Loucy (cell line): Measurements from ENCODE around the gene WARS2.

ENCODE experiments used
- H2AFZ ChIP-seq: fragments of 200-600 bp; sonication (generic); 2 replicates; pipeline ENCODE4 v1.6.0; 2016; ENCODE audit warnings: antibody characterized with exemption, mild to moderate bottlenecking, low read length, moderate library complexity
- H3F3A ChIP-seq: fragments of 200-600 bp; 2 replicates; pipeline ENCODE4 v1.6.0; 2016; ENCODE audit warnings: antibody characterized with exemption, low read depth, mild to moderate bottlenecking
- H3K27me3 ChIP-seq: fragments of 200-600 bp; sonication (generic); 2 replicates; pipeline ENCODE4 v1.6.1; 2014; ENCODE audit warnings: low read length, mild to moderate bottlenecking; ENCODE audit not compliant: insufficient read depth, poor library complexity, severe bottlenecking
- H3K36me3 ChIP-seq: fragments of 200-600 bp; sonication (generic); 2 replicates; pipeline ENCODE4 v1.6.1; 2016; ENCODE audit warnings: low read length; ENCODE audit not compliant: insufficient read depth
- H3K4me1 ChIP-seq: fragments of 200-600 bp; sonication (generic); 2 replicates; pipeline ENCODE4 v1.5.1; 2014; ENCODE audit warnings: low read length, mild to moderate bottlenecking; ENCODE audit not compliant: insufficient read depth, poor library complexity, severe bottlenecking
- H3K4me2 ChIP-seq: fragments of 200-600 bp; sonication (generic); 2 replicates; pipeline ENCODE4 v1.6.0; 2014; ENCODE audit warnings: antibody characterized with exemption, low read length, low read depth, mild to moderate bottlenecking; ENCODE audit not compliant: poor library complexity, severe bottlenecking
- H3K4me3 ChIP-seq: fragments of 200-600 bp; sonication (generic); 2 replicates; pipeline ENCODE4 v1.5.1; 2014; ENCODE audit warnings: low read length, mild to moderate bottlenecking, mixed read lengths; ENCODE audit not compliant: poor library complexity, severe bottlenecking
- H3K79me2 ChIP-seq: fragments of 200-600 bp; sonication (generic); 2 replicates; pipeline ENCODE4 v1.6.1; 2014; ENCODE audit warnings: low read length; ENCODE audit not compliant: insufficient read depth
- H3K9ac ChIP-seq: fragments of 200-600 bp; sonication (generic); 2 replicates; pipeline ENCODE4 v1.6.0; 2014; ENCODE audit warnings: mild to moderate bottlenecking, low read depth, low read length, moderate library complexity; ENCODE audit not compliant: poor library complexity, severe bottlenecking
- H3K9me2 ChIP-seq: fragments of 200-600 bp; sonication (generic); replicated peaks from 2 replicates; pipeline ENCODE4 v1.6.1; 2016; ENCODE audit warnings: low read depth, low read length, mixed read lengths
- H3K9me3 ChIP-seq: fragments of 200-600 bp; sonication (generic); 2 replicates; pipeline ENCODE4 v1.6.1; 2014; ENCODE audit warnings: mild to moderate bottlenecking, antibody characterized with exemption, low read length, low read depth; ENCODE audit not compliant: insufficient read depth
- H4K20me1 ChIP-seq: fragments of 200-600 bp; sonication (generic); 2 replicates; pipeline ENCODE4 v1.6.0; 2014; ENCODE audit warnings: antibody characterized with exemption, low read length, mild to moderate bottlenecking; ENCODE audit not compliant: insufficient read depth, poor library complexity, severe bottlenecking
- CTCF ChIP-seq: fragments of 200-600 bp; sonication (generic); conservative IDR thresholded peaks from 2 replicates; pipeline ENCODE4 v1.5.1; 2014; ENCODE audit warnings: mild to moderate bottlenecking, antibody characterized with exemption, low read length
- EZH2phosphoT487 ChIP-seq: fragments of 200-600 bp; IDR thresholded peaks from 2 replicates; pipeline ENCODE4 v1.6.1; 2018; ENCODE audit warnings: antibody characterized with exemption, mild to moderate bottlenecking, moderate library complexity, borderline replicate concordance

Gene WARS2

GRCh38 chr1:119079881-119080280 lies 60.6 kb downstream of the WARS2 start:
- H3K9me3 ChIP-seq = no peaks in the 10 kb centered on the region
- H3K27me3 ChIP-seq = no peaks in the 10 kb centered on the region
- H3K36me3 ChIP-seq = no peaks in the 10 kb centered on the region
- H3K9me2 ChIP-seq = no peaks in the 10 kb centered on the region; the same call in 1 of the 2 replicates
- TF ChIP-seq CTCF = no peak
- no peak for TF ChIP-seq EZH2phosphoT487
- no peak overlapping the region for H2AFZ ChIP-seq
- no peak overlapping the region for H3K4me3 ChIP-seq
- H3K4me1 ChIP-seq = peaks cover 4% of the 10 kb centered on the region
- H3K4me2 ChIP-seq = no peak overlapping the region
- H3K79me2 ChIP-seq = no peaks in the 10 kb centered on the region
- no peaks in the 10 kb centered on the region for H3F3A ChIP-seq
- H3K9ac ChIP-seq = no peak overlapping the region
- H4K20me1 ChIP-seq = no peaks in the 10 kb centered on the region

- Histone ChIP-seq H3K9ac (no peak overlapping the region), H3F3A (no peaks in the 10 kb centered on the region), H2AFZ (no peak overlapping the region), H3K4me1 (no peaks in the 10 kb centered on the region), H3K4me2 (no peak overlapping the region), H3K79me2 (no peaks in the 10 kb centered on the region), H3K4me3 (no peak overlapping the region), H4K20me1 (no peaks in the 10 kb centered on the region), H3K9me2 (no peaks in the 10 kb centered on the region), H3K9me3 (no peaks in the 10 kb centered on the region), H3K27me3 (no peaks in the 10 kb centered on the region), H3K36me3 (no peaks in the 10 kb centered on the region)
- TF ChIP-seq CTCF = no peak
- no peak for TF ChIP-seq EZH2phosphoT487
Measured at GRCh38 chr1:119075614-119076013, 64.8 kb downstream of the WARS2 start.

GRCh38 chr1:119071321-119071720 lies 69.1 kb downstream of the WARS2 start:
- TF ChIP-seq CTCF (no peak), EZH2phosphoT487 (no peak)

More at GRCh38 chr1:119071321-119071720, 69.1 kb downstream of the WARS2 start:
- Histone ChIP-seq H2AFZ (no peak overlapping the region), H3F3A (no peaks in the 10 kb centered on the region; the same call in 1 of the 2 replicates), H3K4me1 (no peaks in the 10 kb centered on the region), H3K9me2 (no peaks in the 10 kb centered on the region), H4K20me1 (no peaks in the 10 kb centered on the region), H3K4me2 (no peak overlapping the region), H3K36me3 (no peaks in the 10 kb centered on the region), H3K4me3 (no peak overlapping the region), H3K9me3 (no peaks in the 10 kb centered on the region), H3K9ac (no peak overlapping the region), H3K79me2 (no peaks in the 10 kb centered on the region), H3K27me3 (no peaks in the 10 kb centered on the region)
